ENCODE data around the gene MIA2. TPM values are rescaled to one million over a fixed set of nuclear protein-coding genes. Genes with fewer than 3 reads are reported as not detected.

Gene MIA2
- total RNA-seq, 2 experiments from 2014 or later = 19.1 to 19.5 TPM

GRCh38 chr14:39395555-39396254 is 162.0 kb downstream of the MIA2 start:
- Mint-ChIP-seq H3K27me3 (no peaks in the 10 kb centered on the region), H3K4me3 (no peak overlapping the region), H3K9me3 (no peaks in the 10 kb centered on the region), H3K36me3 (peaks cover 17% of the 10 kb centered on the region), H3K4me1 (peaks cover 13% of the 10 kb centered on the region), H3K27ac (peak overlapping the region; percentile 78)
- no peak for DNase-seq

GRCh38 chr14:39396448-39396847 is 162.7 kb downstream of the MIA2 start:
- H3K4me3 Mint-ChIP-seq = no peak overlapping the region
- H3K4me1 Mint-ChIP-seq = peaks cover 13% of the 10 kb centered on the region
- H3K36me3 Mint-ChIP-seq = peaks cover 17% of the 10 kb centered on the region
- H3K27me3 Mint-ChIP-seq = no peaks in the 10 kb centered on the region
- no peak for DNase-seq
- H3K9me3 Mint-ChIP-seq = no peaks in the 10 kb centered on the region
- peak overlapping the region; percentile 47 for H3K27ac Mint-ChIP-seq

- DNase-seq = no peak
- no peaks in the 10 kb centered on the region for H3K9me3 Mint-ChIP-seq
- no peak overlapping the region for H3K4me3 Mint-ChIP-seq
- H3K27me3 Mint-ChIP-seq = no peaks in the 10 kb centered on the region
- H3K4me1 Mint-ChIP-seq = peaks cover 13% of the 10 kb centered on the region
- no peak overlapping the region for H3K27ac Mint-ChIP-seq
- peaks cover 21% of the 10 kb centered on the region for H3K36me3 Mint-ChIP-seq
These were observed 164.7 kb downstream of the MIA2 start for GRCh38 chr14:39398382-39398781.

- Mint-ChIP-seq H3K27me3 (no peaks in the 10 kb centered on the region), H3K27ac (no peak overlapping the region), H3K4me1 (peaks cover 2% of the 10 kb centered on the region), H3K4me3 (no peak overlapping the region), H3K36me3 (peaks cover 40% of the 10 kb centered on the region), H3K9me3 (peaks cover 22% of the 10 kb centered on the region)
- no peak for DNase-seq
These were observed 172.8 kb downstream of the MIA2 start for GRCh38 chr14:39406560-39406959.

- H3K36me3 Mint-ChIP-seq = peaks cover 70% of the 10 kb centered on the region
- H3K4me3 Mint-ChIP-seq = no peak overlapping the region
- H3K4me1 Mint-ChIP-seq = peaks cover 18% of the 10 kb centered on the region
- no peak overlapping the region for H3K27ac Mint-ChIP-seq
- H3K27me3 Mint-ChIP-seq = no peaks in the 10 kb centered on the region
- DNase-seq = no peak
- H3K9me3 Mint-ChIP-seq = peaks cover 39% of the 10 kb centered on the region
These were observed 182.4 kb downstream of the MIA2 start for GRCh38 chr14:39416072-39416471.

- H3K27ac Mint-ChIP-seq = no peak overlapping the region
- no peak for DNase-seq
- no peaks in the 10 kb centered on the region for H3K27me3 Mint-ChIP-seq
- H3K9me3 Mint-ChIP-seq = peaks cover 33% of the 10 kb centered on the region
- peaks cover 70% of the 10 kb centered on the region for H3K36me3 Mint-ChIP-seq
- no peak overlapping the region for H3K4me3 Mint-ChIP-seq
- peaks cover 25% of the 10 kb centered on the region for H3K4me1 Mint-ChIP-seq
These were observed 183.3 kb downstream of the MIA2 start for GRCh38 chr14:39417014-39417413.

- H3K27me3 Mint-ChIP-seq = no peaks in the 10 kb centered on the region
- peaks cover 54% of the 10 kb centered on the region for H3K36me3 Mint-ChIP-seq
- no peak for DNase-seq
- H3K9me3 Mint-ChIP-seq = peaks cover 24% of the 10 kb centered on the region
- peaks cover 40% of the 10 kb centered on the region for H3K4me1 Mint-ChIP-seq
- H3K27ac Mint-ChIP-seq = no peak overlapping the region
- no peak overlapping the region for H3K4me3 Mint-ChIP-seq
These were observed 185.6 kb downstream of the MIA2 start for GRCh38 chr14:39419272-39419671.

- peaks cover 4% of the 10 kb centered on the region for H3K9me3 Mint-ChIP-seq
- peaks cover 33% of the 10 kb centered on the region for H3K36me3 Mint-ChIP-seq
- no peaks in the 10 kb centered on the region for H3K27me3 Mint-ChIP-seq
- no peak for DNase-seq
- H3K27ac Mint-ChIP-seq = no peak overlapping the region
- H3K4me1 Mint-ChIP-seq = peaks cover 54% of the 10 kb centered on the region
- H3K4me3 Mint-ChIP-seq = no peak overlapping the region
These were observed 188.5 kb downstream of the MIA2 start for GRCh38 chr14:39422243-39422642.

- Mint-ChIP-seq H3K9me3 (peaks cover 2% of the 10 kb centered on the region), H3K4me1 (peaks cover 64% of the 10 kb centered on the region), H3K36me3 (peaks cover 27% of the 10 kb centered on the region), H3K27ac (no peak overlapping the region), H3K27me3 (no peaks in the 10 kb centered on the region), H3K4me3 (no peak overlapping the region)
- no peak for DNase-seq
These were observed 190.1 kb downstream of the MIA2 start for GRCh38 chr14:39423793-39424192.

- no peak overlapping the region for H3K4me3 Mint-ChIP-seq
- H3K9me3 Mint-ChIP-seq = no peaks in the 10 kb centered on the region
- DNase-seq = no peak
- peak overlapping the region; percentile 21 for H3K27ac Mint-ChIP-seq
- peaks cover 17% of the 10 kb centered on the region for H3K36me3 Mint-ChIP-seq
- H3K4me1 Mint-ChIP-seq = peaks cover 67% of the 10 kb centered on the region
- no peaks in the 10 kb centered on the region for H3K27me3 Mint-ChIP-seq
These were observed 192.2 kb downstream of the MIA2 start for GRCh38 chr14:39425947-39426346.

- peak overlapping the region; percentile 21 for H3K27ac Mint-ChIP-seq
- no peaks in the 10 kb centered on the region for H3K27me3 Mint-ChIP-seq
- no peak for DNase-seq
- H3K36me3 Mint-ChIP-seq = peaks cover 14% of the 10 kb centered on the region
- peaks cover 62% of the 10 kb centered on the region for H3K4me1 Mint-ChIP-seq
- no peaks in the 10 kb centered on the region for H3K9me3 Mint-ChIP-seq
- H3K4me3 Mint-ChIP-seq = peak overlapping the region; percentile 27
These were observed 192.9 kb downstream of the MIA2 start for GRCh38 chr14:39426605-39427004.

GRCh38 chr14:39428118-39428517 is 194.4 kb downstream of the MIA2 start:
- DNase-seq = no peak
- Mint-ChIP-seq H3K36me3 (peaks cover 10% of the 10 kb centered on the region), H3K9me3 (no peaks in the 10 kb centered on the region), H3K27me3 (no peaks in the 10 kb centered on the region), H3K4me1 (peaks cover 55% of the 10 kb centered on the region), H3K27ac (peak overlapping the region; percentile 57), H3K4me3 (no peak overlapping the region)

GRCh38 chr14:39430762-39431415 is 197.2 kb downstream of the MIA2 start:
- peaks cover 48% of the 10 kb centered on the region for H3K4me1 Mint-ChIP-seq
- H3K36me3 Mint-ChIP-seq = peaks cover 10% of the 10 kb centered on the region
- H3K27me3 Mint-ChIP-seq = no peaks in the 10 kb centered on the region
- DNase-seq = no peak
- H3K9me3 Mint-ChIP-seq = no peaks in the 10 kb centered on the region
- H3K4me3 Mint-ChIP-seq = peak overlapping the region; percentile 97
- H3K27ac Mint-ChIP-seq = peak overlapping the region; percentile 90

GRCh38 chr14:39431416-39432178 is 197.9 kb downstream of the MIA2 start:
- Mint-ChIP-seq H3K4me1 (peaks cover 43% of the 10 kb centered on the region), H3K27ac (peak overlapping the region; percentile 100), H3K36me3 (peaks cover 6% of the 10 kb centered on the region), H3K4me3 (peak overlapping the region; percentile 97), H3K27me3 (no peaks in the 10 kb centered on the region), H3K9me3 (no peaks in the 10 kb centered on the region)
- peak; percentile 51 for DNase-seq

GRCh38 chr14:39432179-39432618 is 198.5 kb downstream of the MIA2 start, which contains the start of gene FBXO33:
FBXO33 (minus strand) TSS chr14:39432433; CDS start chr14:39432162, 271 bp downstream.
- Mint-ChIP-seq H3K27me3 (no peaks in the 10 kb centered on the region), H3K4me3 (peak within 1 kb of the TSS; percentile 97), H3K4me1 (peaks cover 37% of the 10 kb centered on the region), H3K27ac (peak within 1 kb of the TSS; percentile 100), H3K9me3 (no peaks in the 10 kb centered on the region), H3K36me3 (peaks cover 6% of the 10 kb centered on the region)
- DNase-seq = peak; percentile 96

All from activated naive CD8-positive, alpha-beta T cell treated with anti-CD3 and anti-CD28 coated beads for 36 hours (primary cell).